Measurements from ENCODE around the gene CHCT1. TPM values are rescaled to one million over a fixed set of nuclear protein-coding genes. Genes with fewer than 3 reads are reported as not detected.

CHCT1 gene
- total and polyA plus RNA-seq, 2 donors (not counting 1 experiment from before 2014, with no cell fraction given): not detected

- CTCF ChIA-PET: interaction anchor here (0.6 to 1.1 kb wide), 3 partner anchors 32 to 206 kb away, joined by 3 to 4 read pairs (median 3); no protein-coding TSS in a partner anchor
- Histone ChIP-seq H2AFZ (ENCODE audit: insufficient read depth, low read depth, low read length, poor library complexity, severe bottlenecking) (no peak overlapping the region), H3K79me2 (ENCODE audit: control insufficient read depth, insufficient read depth, low read length) (no peaks in the 10 kb centered on the region), H3K9me3 (ENCODE audit: control extremely low read depth in 1 of 3, control insufficient read depth in 2 of 3, insufficient read depth in 1 of 3, low read length in 2 of 3) (peaks cover 0 to 12% (median 9%) of the 10 kb centered on the region in 3 donors), H3K4me3 (ENCODE audit: control extremely low read depth in 1 of 5, extremely low read depth in 1 of 5, insufficient read depth in 1 of 5, low read depth in 2 of 5, low read length in 4 of 5) (no peak overlapping the region), H3K4me1 (ENCODE audit: control insufficient read depth in 2 of 2, insufficient read depth in 2 of 2, low read length in 2 of 2) (no peaks in the 10 kb centered on the region), H3K36me3 (replicated peaks in 1 of 2; ENCODE audit: control extremely low read depth in 1 of 2, control insufficient read depth in 1 of 2, extremely low read depth in 1 of 2, insufficient read depth in 2 of 2, low read length in 1 of 2) (no peaks in the 10 kb centered on the region), H3K27me3 (replicated peaks in 1 of 4; ENCODE audit: control extremely low read depth in 1 of 4, control insufficient read depth in 3 of 4, insufficient read depth in 4 of 4, low read length in 3 of 4) (no peaks in the 10 kb centered on the region), H3K27ac (ENCODE audit: low read length in 2 of 2) (no peak overlapping the region), H3K4me2 (replicated peaks; ENCODE audit: low read depth, low read length, poor library complexity, severe bottlenecking) (no peak overlapping the region), H3K9ac (ENCODE audit: low read length) (no peak overlapping the region), H4K20me1 (ENCODE audit: control insufficient read depth, insufficient read depth, low read length, poor library complexity, severe bottlenecking) (no peaks in the 10 kb centered on the region)
- H3K4me1 Mint-ChIP-seq: no peaks in the 10 kb centered on the region
- WGBS (ENCODE audit: insufficient coverage): 53% methylated on average over 5 of the region's 5 CpGs
- TF ChIP-seq CTCF (IDR thresholded peaks at IDR 0.05) (no peak), EZH2 (IDR thresholded peaks at IDR 0.05; ENCODE audit: borderline replicate concordance, insufficient read depth, low read depth, low read length, poor library complexity, severe bottlenecking) (no peak)
- no peak overlapping the region for H3K4me3 Mint-ChIP-seq
- intact Hi-C loops (cut with micrococcal nuclease): loop anchor here (1.0 kb wide), 3 partner anchors 15 to 293 kb away; no protein-coding TSS in a partner anchor
- no peak overlapping the region for H3K27ac Mint-ChIP-seq
- H3K27me3 Mint-ChIP-seq: peaks cover 5% of the 10 kb centered on the region
- ATAC-seq (ENCODE audit: low read depth) (no peak), DNase-seq (no peak)
- no peaks in the 10 kb centered on the region for H3K9me3 Mint-ChIP-seq (ENCODE audit: insufficient read depth)
- POLR2A ChIA-PET: no interaction called here
Measured at GRCh38 chr17:60436676-60437075, 14.4 kb downstream of the CHCT1 start.

DNA sequence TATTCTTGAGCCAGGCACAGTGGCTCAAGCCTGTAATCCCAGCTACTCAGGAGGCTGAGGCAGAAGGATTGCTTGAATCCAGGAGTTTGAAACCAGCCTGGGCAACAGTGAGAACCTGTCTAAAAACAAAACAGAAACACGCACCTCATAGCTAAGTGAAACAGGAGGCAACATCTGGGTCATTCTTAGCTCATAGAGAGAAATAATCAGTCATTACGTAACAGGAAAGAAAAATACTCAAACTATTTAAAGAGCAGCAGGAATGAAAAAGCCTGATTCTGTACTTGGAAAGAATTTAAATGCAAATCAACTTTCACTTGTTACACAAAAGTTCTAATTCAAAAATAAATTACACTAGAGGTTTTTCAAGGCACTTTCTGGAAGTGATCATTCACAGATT lies 17.2 kb downstream of the CHCT1 start:
- H3K4me2 ChIP-seq (replicated peaks; ENCODE audit: low read depth, low read length, poor library complexity, severe bottlenecking): no peak overlapping the region
- DNase-seq: no peak
- H3K4me3 ChIP-seq (ENCODE audit: control extremely low read depth in 1 of 5, extremely low read depth in 1 of 5, insufficient read depth in 1 of 5, low read depth in 2 of 5, low read length in 4 of 5): no peak overlapping the region
- no peak for ATAC-seq (ENCODE audit: low read depth)
- H3K27ac Mint-ChIP-seq: no peak overlapping the region
- H3K4me1 ChIP-seq (ENCODE audit: control insufficient read depth in 2 of 2, insufficient read depth in 2 of 2, low read length in 2 of 2): no peaks in the 10 kb centered on the region
- POLR2A ChIA-PET: no interaction called here
- no peaks in the 10 kb centered on the region for H3K4me1 Mint-ChIP-seq
- CTCF ChIA-PET: interaction anchor here (2.0 kb wide), 1 partner anchor 10 kb away, joined by 4 read pairs; no protein-coding TSS in a partner anchor
- intact Hi-C loops (cut with micrococcal nuclease): no loop called here
- no peaks in the 10 kb centered on the region for H4K20me1 ChIP-seq (ENCODE audit: control insufficient read depth, insufficient read depth, low read length, poor library complexity, severe bottlenecking)
- whole genome bisulfite sequencing (ENCODE audit: insufficient coverage): no CpG with 5 or more reads among the region's 2 CpGs
- H3K9me3 Mint-ChIP-seq (ENCODE audit: insufficient read depth): no peaks in the 10 kb centered on the region
- H3K27ac ChIP-seq (ENCODE audit: low read length in 2 of 2): no peak overlapping the region
- H3K9ac ChIP-seq (ENCODE audit: low read length): no peak overlapping the region
- TF ChIP-seq EZH2 (IDR thresholded peaks at IDR 0.05; ENCODE audit: borderline replicate concordance, insufficient read depth, low read depth, low read length, poor library complexity, severe bottlenecking) (no peak), CTCF (IDR thresholded peaks at IDR 0.05) (no peak)
- no peaks in the 10 kb centered on the region for H3K79me2 ChIP-seq (ENCODE audit: control insufficient read depth, insufficient read depth, low read length)
- no peaks in the 10 kb centered on the region for H3K27me3 ChIP-seq (replicated peaks in 1 of 4; ENCODE audit: control extremely low read depth in 1 of 4, control insufficient read depth in 3 of 4, insufficient read depth in 4 of 4, low read length in 3 of 4)
- H3K9me3 ChIP-seq (ENCODE audit: control extremely low read depth in 1 of 3, control insufficient read depth in 2 of 3, insufficient read depth in 1 of 3, low read length in 2 of 3): no peaks in the 10 kb centered on the region
- peaks cover 4% of the 10 kb centered on the region for H3K27me3 Mint-ChIP-seq
- no peak overlapping the region for H2AFZ ChIP-seq (ENCODE audit: insufficient read depth, low read depth, low read length, poor library complexity, severe bottlenecking)
- peaks cover 0 to 2% of the 10 kb centered on the region in 2 experiments for H3K36me3 ChIP-seq (replicated peaks in 1 of 2; ENCODE audit: control extremely low read depth in 1 of 2, control insufficient read depth in 1 of 2, extremely low read depth in 1 of 2, insufficient read depth in 2 of 2, low read length in 1 of 2)
- H3K4me3 Mint-ChIP-seq: no peak overlapping the region
